ENCODE measurements around the gene KRTAP21-2. TPM values are rescaled to one million over a fixed set of nuclear protein-coding genes. Genes with fewer than 3 reads are reported as not detected.

The KRTAP21-2 gene
- total RNA-seq, 1 experiment from 2014 or later = not detected

GRCh38 chr21:30717105-30717504 is 30.0 kb downstream of the KRTAP21-2 start:
- Histone ChIP-seq H2BK20ac (ENCODE audit: low read depth, low read length, poor library complexity, severe bottlenecking) (no peak overlapping the region), H3K23me2 (ENCODE audit: insufficient read length, low read depth, low read length, poor library complexity, severe bottlenecking) (no peaks in the 10 kb centered on the region), H4K20me1 (ENCODE audit: control insufficient read depth, insufficient read depth, insufficient read length) (no peaks in the 10 kb centered on the region), H3K14ac (ENCODE audit: insufficient read depth, low read length) (no peak overlapping the region), H3K27ac (ENCODE audit: insufficient read length, low read depth, low read length) (no peak overlapping the region), H3K18ac (ENCODE audit: insufficient read length, low read depth, low read length) (no peak overlapping the region), H4K8ac (replicated peaks; ENCODE audit: insufficient read length, low read depth, low read length) (no peak overlapping the region), H2BK120ac (ENCODE audit: low read depth, low read length, poor library complexity, severe bottlenecking) (no peak overlapping the region), H3K4ac (ENCODE audit: low read depth, low read length) (no peak overlapping the region), H4K91ac (ENCODE audit: insufficient read length, low read depth, low read length) (no peak overlapping the region), H3K9me3 (ENCODE audit: control insufficient read depth, low read depth, low read length) (no peaks in the 10 kb centered on the region), H3K4me1 (ENCODE audit: insufficient read depth, low read length) (no peaks in the 10 kb centered on the region), H2BK15ac (ENCODE audit: low read depth, low read length) (no peak overlapping the region), H2AFZ (ENCODE audit: low read length) (no peak overlapping the region), H3K4me2 (ENCODE audit: insufficient read depth, insufficient read length, low read length) (no peak overlapping the region), H3K56ac (ENCODE audit: insufficient read length, low read depth, low read length) (no peak overlapping the region), H2BK12ac (ENCODE audit: insufficient read length, low read depth, low read length) (no peak overlapping the region), H3K23ac (ENCODE audit: insufficient read length, low read depth, low read length) (no peak overlapping the region), H4K5ac (ENCODE audit: insufficient read length, low read depth, low read length) (no peak overlapping the region), H2BK5ac (ENCODE audit: insufficient read length, low read length) (no peak overlapping the region), H3K9ac (ENCODE audit: extremely low read depth, insufficient read length, low read length) (no peak overlapping the region), H3T11ph (ENCODE audit: low read length) (no peak overlapping the region), H3K79me1 (ENCODE audit: insufficient read depth, low read depth, low read length, poor library complexity, severe bottlenecking) (no peaks in the 10 kb centered on the region), H3K79me2 (ENCODE audit: insufficient read depth, low read length) (no peaks in the 10 kb centered on the region), H2AK5ac (ENCODE audit: insufficient read length, low read length) (no peak overlapping the region), H3K27me3 (ENCODE audit: insufficient read depth, low read length) (no peaks in the 10 kb centered on the region)
- H3K36me3 Mint-ChIP-seq (ENCODE audit: insufficient read depth in 1 of 3, low read depth in 3 of 3) = peaks cover 0 to 18% (median 0%) of the 10 kb centered on the region in 3 experiments; a peak in 3 of 7 replicates
- no peak for TF ChIP-seq CTCF (conservative IDR thresholded peaks at IDR 0.05)
- peaks cover 3 to 17% of the 10 kb centered on the region in 2 experiments for H3K9me3 Mint-ChIP-seq
- DNase-seq = no peak
- no peak overlapping the region for H3K4me3 Mint-ChIP-seq
- H3K4me1 Mint-ChIP-seq = no peaks in the 10 kb centered on the region
- no CpG with 5 or more reads among the region's 2 CpGs for WGBS (ENCODE audit: extremely low coverage, insufficient read length, low lambda C conversion rate)
- no peak overlapping the region for H3K27ac Mint-ChIP-seq
- no peaks in the 10 kb centered on the region for H3K27me3 Mint-ChIP-seq (ENCODE audit: low read depth)
